ENCODE results near the gene NCAM2. TPM values are rescaled to one million over a fixed set of nuclear protein-coding genes. Genes with fewer than 3 reads are reported as not detected.
"Not testable (repeated sequence)": the region's sequence is repeated elsewhere in the genome, so short reads cannot be mapped to it uniquely, and the experiment has no call there.

Gene NCAM2
- total and polyA plus RNA-seq, 2 donors: 2.8 to 20.1 TPM

- no peak overlapping the region for H3K27ac ChIP-seq (ENCODE audit: low read depth)
- no peak for DNase-seq (ENCODE audit: extremely low spot score)
- no peaks in the 10 kb centered on the region for H3K36me3 ChIP-seq (ENCODE audit: insufficient read depth)
- no peaks in the 10 kb centered on the region for H3K4me1 ChIP-seq (ENCODE audit: insufficient read depth)
- H3K4me3 ChIP-seq (ENCODE audit: low read depth, low read length): no peak overlapping the region
Observed at GRCh38 chr21:21401444-21401843, 403.2 kb downstream of the NCAM2 start.

- WGBS: 76% methylated on average over 3 of the region's 3 CpGs
- not testable (repeated sequence) for H3K27ac ChIP-seq (ENCODE audit: low read depth); H3K36me3 ChIP-seq (ENCODE audit: insufficient read depth); H3K4me3 ChIP-seq (ENCODE audit: low read depth, low read length); H3K4me1 ChIP-seq (ENCODE audit: insufficient read depth); DNase-seq (ENCODE audit: extremely low spot score)
Observed at GRCh38 chr21:21402187-21402586, 404.0 kb downstream of the NCAM2 start.

GRCh38 chr21:21404261-21404660 lies 406.1 kb downstream of the NCAM2 start:
- WGBS: 68% methylated on average over 5 of the region's 5 CpGs
- not testable (repeated sequence) for H3K4me3 ChIP-seq (ENCODE audit: low read depth, low read length); H3K36me3 ChIP-seq (ENCODE audit: insufficient read depth); H3K4me1 ChIP-seq (ENCODE audit: insufficient read depth); DNase-seq (ENCODE audit: extremely low spot score); H3K27ac ChIP-seq (ENCODE audit: low read depth)

- 88% methylated on average over 3 of the region's 3 CpGs for WGBS
- no peak for DNase-seq (ENCODE audit: extremely low spot score)
- Histone ChIP-seq H3K4me3 (ENCODE audit: low read depth, low read length) (no peak overlapping the region), H3K4me1 (ENCODE audit: insufficient read depth) (no peaks in the 10 kb centered on the region), H3K36me3 (ENCODE audit: insufficient read depth) (no peaks in the 10 kb centered on the region), H3K27ac (ENCODE audit: low read depth) (no peak overlapping the region)
Observed at GRCh38 chr21:21406921-21407320, 408.7 kb downstream of the NCAM2 start.

- no peaks in the 10 kb centered on the region for H3K4me1 ChIP-seq (ENCODE audit: insufficient read depth)
- H3K4me3 ChIP-seq (ENCODE audit: low read depth, low read length): no peak overlapping the region
- no peaks in the 10 kb centered on the region for H3K36me3 ChIP-seq (ENCODE audit: insufficient read depth)
- DNase-seq (ENCODE audit: extremely low spot score): no peak
- 65% methylated on average over 6 of the region's 6 CpGs for WGBS
- H3K27ac ChIP-seq (ENCODE audit: low read depth): no peak overlapping the region
Observed at GRCh38 chr21:21412096-21412495, 413.9 kb downstream of the NCAM2 start.

GRCh38 chr21:21415741-21416140 lies 417.5 kb downstream of the NCAM2 start:
- DNase-seq (ENCODE audit: extremely low spot score): no peak
- Histone ChIP-seq H3K4me1 (ENCODE audit: insufficient read depth) (no peaks in the 10 kb centered on the region), H3K4me3 (ENCODE audit: low read depth, low read length) (no peak overlapping the region), H3K27ac (ENCODE audit: low read depth) (no peak overlapping the region), H3K36me3 (ENCODE audit: insufficient read depth) (no peaks in the 10 kb centered on the region)
- WGBS: 77% methylated on average over 1 of the region's 1 CpG

GRCh38 chr21:21434944-21435343 lies 436.7 kb downstream of the NCAM2 start:
- H3K36me3 ChIP-seq (ENCODE audit: insufficient read depth): no peaks in the 10 kb centered on the region
- H3K4me3 ChIP-seq (ENCODE audit: low read depth, low read length): no peak overlapping the region
- DNase-seq (ENCODE audit: extremely low spot score): no peak
- no peak overlapping the region for H3K27ac ChIP-seq (ENCODE audit: low read depth)
- H3K4me1 ChIP-seq (ENCODE audit: insufficient read depth): no peaks in the 10 kb centered on the region
- 89% methylated on average over 1 of the region's 1 CpG for WGBS

- Histone ChIP-seq H3K4me1 (ENCODE audit: insufficient read depth) (no peaks in the 10 kb centered on the region), H3K36me3 (ENCODE audit: insufficient read depth) (no peaks in the 10 kb centered on the region), H3K27ac (ENCODE audit: low read depth) (no peak overlapping the region), H3K4me3 (ENCODE audit: low read depth, low read length) (no peak overlapping the region)
- whole genome bisulfite sequencing: 61% methylated on average over 1 of the region's 1 CpG
- DNase-seq (ENCODE audit: extremely low spot score): no peak
Observed at GRCh38 chr21:21436012-21436534, 437.9 kb downstream of the NCAM2 start.

- 94% methylated on average over 3 of the region's 3 CpGs for WGBS
Observed at GRCh38 chr21:21439761-21440160, 441.6 kb downstream of the NCAM2 start.

GRCh38 chr21:21457077-21457476 lies 458.9 kb downstream of the NCAM2 start:
- 90% methylated on average over 8 of the region's 8 CpGs for WGBS
- Histone ChIP-seq H3K4me1 (ENCODE audit: insufficient read depth) (no peaks in the 10 kb centered on the region), H3K36me3 (ENCODE audit: insufficient read depth) (no peaks in the 10 kb centered on the region), H3K4me3 (ENCODE audit: low read depth, low read length) (no peak overlapping the region), H3K27ac (ENCODE audit: low read depth) (no peak overlapping the region)
- no peak for DNase-seq (ENCODE audit: extremely low spot score)

More at GRCh38 chr21:21439761-21440160, 441.6 kb downstream of the NCAM2 start:
- Histone ChIP-seq H3K36me3 (ENCODE audit: insufficient read depth) (no peaks in the 10 kb centered on the region), H3K27ac (ENCODE audit: low read depth) (no peak overlapping the region), H3K4me1 (ENCODE audit: insufficient read depth) (no peaks in the 10 kb centered on the region), H3K4me3 (ENCODE audit: low read depth, low read length) (no peak overlapping the region)
- DNase-seq (ENCODE audit: extremely low spot score): no peak

- no peak for DNase-seq (ENCODE audit: extremely low spot score)
- Histone ChIP-seq H3K27ac (ENCODE audit: low read depth) (no peak overlapping the region), H3K4me1 (ENCODE audit: insufficient read depth) (no peaks in the 10 kb centered on the region), H3K36me3 (ENCODE audit: insufficient read depth) (no peaks in the 10 kb centered on the region), H3K4me3 (ENCODE audit: low read depth, low read length) (no peak overlapping the region)
- 92% methylated on average over 8 of the region's 8 CpGs for WGBS
Observed at GRCh38 chr21:21458124-21458631, 460.0 kb downstream of the NCAM2 start.

GRCh38 chr21:21460979-21461378 lies 462.8 kb downstream of the NCAM2 start:
- no peak overlapping the region for H3K27ac ChIP-seq (ENCODE audit: low read depth)
- no peak for DNase-seq (ENCODE audit: extremely low spot score)
- H3K4me3 ChIP-seq (ENCODE audit: low read depth, low read length): no peak overlapping the region
- no peaks in the 10 kb centered on the region for H3K36me3 ChIP-seq (ENCODE audit: insufficient read depth)
- WGBS: 90% methylated on average over 5 of the region's 5 CpGs
- no peaks in the 10 kb centered on the region for H3K4me1 ChIP-seq (ENCODE audit: insufficient read depth)

GRCh38 chr21:21463456-21463855 lies 465.2 kb downstream of the NCAM2 start:
- Histone ChIP-seq H3K4me1 (ENCODE audit: insufficient read depth) (no peaks in the 10 kb centered on the region), H3K4me3 (ENCODE audit: low read depth, low read length) (no peak overlapping the region), H3K27ac (ENCODE audit: low read depth) (no peak overlapping the region), H3K36me3 (ENCODE audit: insufficient read depth) (no peaks in the 10 kb centered on the region)
- 44% methylated on average over 4 of the region's 4 CpGs for WGBS
- DNase-seq (ENCODE audit: extremely low spot score): no peak

- 64% methylated on average over 1 of the region's 1 CpG for WGBS
- no peak for DNase-seq (ENCODE audit: extremely low spot score)
- no peak overlapping the region for H3K27ac ChIP-seq (ENCODE audit: low read depth)
- H3K4me1 ChIP-seq (ENCODE audit: insufficient read depth): no peaks in the 10 kb centered on the region
- no peaks in the 10 kb centered on the region for H3K36me3 ChIP-seq (ENCODE audit: insufficient read depth)
- no peak overlapping the region for H3K4me3 ChIP-seq (ENCODE audit: low read depth, low read length)
Observed at GRCh38 chr21:21464684-21465083, 466.5 kb downstream of the NCAM2 start.

- no peak for DNase-seq (ENCODE audit: extremely low spot score)
- WGBS: 80% methylated on average over 1 of the region's 1 CpG
- Histone ChIP-seq H3K4me1 (ENCODE audit: insufficient read depth) (no peaks in the 10 kb centered on the region), H3K4me3 (ENCODE audit: low read depth, low read length) (no peak overlapping the region), H3K27ac (ENCODE audit: low read depth) (no peak overlapping the region), H3K36me3 (ENCODE audit: insufficient read depth) (no peaks in the 10 kb centered on the region)
Observed at GRCh38 chr21:21466752-21467151, 468.5 kb downstream of the NCAM2 start.

Measured in urinary bladder (tissue), 4 donors.